ENCODE results near the gene P2RY2. TPM values are rescaled to one million over a fixed set of nuclear protein-coding genes. Genes with fewer than 3 reads are reported as not detected.

The P2RY2 gene
- total RNA-seq, 1 experiment from 2014 or later, result 2.9 TPM

GRCh38 chr11:73235236-73235786 lies 17.2 kb downstream of the P2RY2 start:
- ChIA-PET POLR2A (no interaction called here), RAD21 (ENCODE audit: low non-redundant PET in 1 of 2, low total read pairs in 2 of 2, uncharacterized antibody in 2 of 2, unreplicated experiment in 2 of 2) (no interaction called here), CTCF (interaction anchor here (1.7 to 2.6 kb wide), 3 partner anchors 49 to 311 kb away, joined by 5 to 35 read pairs (median 11); no protein-coding TSS in a partner anchor)
- H3K9me2 ChIP-seq (ENCODE audit: insufficient read depth), result no peaks in the 10 kb centered on the region
- no peak overlapping the region for H3K9ac ChIP-seq (ENCODE audit: low read length)
- no peak overlapping the region for H3K4me3 ChIP-seq (replicated peaks in 1 of 2; ENCODE audit: low read depth in 1 of 2, low read length in 2 of 2)
- no peak overlapping the region for H3K4me2 ChIP-seq (ENCODE audit: low read length)
- ATAC-seq (no peak), DNase-seq (ENCODE audit: low read depth, low spot score) (no peak)
- TF ChIP-seq FOSL1 (IDR thresholded peaks at IDR 0.05; ENCODE audit: low read depth) (no peak), SIN3A (IDR thresholded peaks at IDR 0.05; ENCODE audit: low read depth) (no peak), CTCF (IDR thresholded peaks at IDR 0.05 in 2 of 3, conservative IDR thresholded peaks at IDR 0.05 in 1 of 3; ENCODE audit: borderline replicate concordance in 1 of 3, insufficient read depth in 1 of 3, low read depth in 2 of 3, low read length in 2 of 3) (no peak), MAX (IDR thresholded peaks at IDR 0.05) (no peak), ZFX (IDR thresholded peaks at IDR 0.05) (no peak), ZNF274 (IDR thresholded peaks at IDR 0.05; ENCODE audit: low read depth, low read length) (no peak), ZBTB33 (IDR thresholded peaks at IDR 0.05; ENCODE audit: extremely low read depth, insufficient replicate concordance, low read length) (no peak), POLR2AphosphoS5 (IDR thresholded peaks at IDR 0.05; ENCODE audit: low read depth, low read length) (no peak), REST (IDR thresholded peaks at IDR 0.05; ENCODE audit: low read depth) (no peak), EZH2phosphoT487 (IDR thresholded peaks at IDR 0.05; ENCODE audit: borderline replicate concordance) (no peak), CBX3 (IDR thresholded peaks at IDR 0.05; ENCODE audit: low read depth) (no peak), YY1 (IDR thresholded peaks at IDR 0.05; ENCODE audit: extremely low read depth, insufficient replicate concordance, low read depth, low read length) (no peak), SRF (IDR thresholded peaks at IDR 0.05; ENCODE audit: low read depth) (no peak), RAD21 (IDR thresholded peaks at IDR 0.05; ENCODE audit: low read depth) (no peak), CEBPB (IDR thresholded peaks at IDR 0.05; ENCODE audit: low read depth) (no peak), JUND (IDR thresholded peaks at IDR 0.05) (no peak), TCF7L2 (IDR thresholded peaks at IDR 0.05; ENCODE audit: borderline replicate concordance, extremely low read depth, insufficient read depth, insufficient read length) (no peak), EGR1 (IDR thresholded peaks at IDR 0.05; ENCODE audit: low read depth) (no peak), SP1 (IDR thresholded peaks at IDR 0.05; ENCODE audit: low read depth) (no peak)
- no TSS peak for BruUV-seq (replicated peaks)
- no peaks in the 10 kb centered on the region for H3K36me3 ChIP-seq (ENCODE audit: control insufficient read depth in 1 of 2, insufficient read depth in 2 of 2, low read length in 2 of 2)
- H3K79me2 ChIP-seq (ENCODE audit: insufficient read depth, low read length), result no peaks in the 10 kb centered on the region
- no peaks in the 10 kb centered on the region for H3K9me3 ChIP-seq (ENCODE audit: control insufficient read depth in 1 of 2, insufficient read depth in 1 of 2, low read depth in 1 of 2, low read length in 2 of 2)
- no peak overlapping the region for H2AFZ ChIP-seq (ENCODE audit: low read depth, low read length, poor library complexity, severe bottlenecking)
- no peak overlapping the region for H3K27ac ChIP-seq (ENCODE audit: low read depth, low read length)
- peaks cover 0 to 14% of the 10 kb centered on the region in 2 experiments; a peak in 1 of 4 replicates for H3K4me1 ChIP-seq (ENCODE audit: control insufficient read depth in 1 of 2, insufficient read depth in 2 of 2, low read length in 2 of 2)
- H3K27me3 ChIP-seq (ENCODE audit: insufficient read depth, low read length), result no peaks in the 10 kb centered on the region
- intact Hi-C loops (cut with micrococcal nuclease), result no loop called here
- no peaks in the 10 kb centered on the region for H4K20me1 ChIP-seq (ENCODE audit: insufficient read depth)

Measured in HCT116 (cell line).